GM21619 (cell line): ENCODE results near the gene MTFR1L.

Source experiments
- ATAC-seq: cut with Tn5 transposase; IDR thresholded peaks from one replicate; pipeline ENCODE4 v1.9.1; 2021; ENCODE audit not compliant: unreplicated experiment

The MTFR1L gene

GRCh38 chr1:25875856-25876692 is 56.3 kb downstream of the MTFR1L start:
- no peak for ATAC-seq

- no peak for ATAC-seq
Measured at GRCh38 chr1:25876693-25877077, 56.9 kb downstream of the MTFR1L start.

GRCh38 chr1:25877155-25877554 is 57.4 kb downstream of the MTFR1L start:
- no peak for ATAC-seq

GRCh38 chr1:25878690-25879089 is 58.9 kb downstream of the MTFR1L start:
- no peak for ATAC-seq

- ATAC-seq, result no peak
Measured at GRCh38 chr1:25879675-25880074, 59.9 kb downstream of the MTFR1L start.

GRCh38 chr1:25880518-25880917 is 60.8 kb downstream of the MTFR1L start:
- ATAC-seq, result no peak

- no peak for ATAC-seq
Measured at GRCh38 chr1:25881266-25881665, 61.5 kb downstream of the MTFR1L start.
